ENCODE data around the gene ADGRB2.

Gene ADGRB2

GRCh38 chr1:31717341-31717740 lies 46.8 kb downstream of the ADGRB2 start:
- Histone ChIP-seq H3K4me3 (ENCODE audit: insufficient read length, low read depth) (no peak overlapping the region), H3K27me3 (ENCODE audit: insufficient read depth, insufficient read length) (no peaks in the 10 kb centered on the region), H3K4me1 (ENCODE audit: insufficient read depth, insufficient read length) (peaks cover 35% of the 10 kb centered on the region), H3K9me3 (ENCODE audit: insufficient read depth, low read length) (no peaks in the 10 kb centered on the region), H3K36me3 (ENCODE audit: insufficient read depth, insufficient read length, low read length) (no peaks in the 10 kb centered on the region), H3K9ac (ENCODE audit: insufficient read length, low read depth) (no peak overlapping the region)
- TF ChIP-seq SUZ12 (IDR thresholded peaks at IDR 0.05; ENCODE audit: extremely low read depth, insufficient read depth, insufficient read length) = no peak
- no peak for DNase-seq (ENCODE audit: low read depth, low spot score)

GRCh38 chr1:31715873-31716220 lies 48.3 kb downstream of the ADGRB2 start:
- no peak for DNase-seq (ENCODE audit: low read depth, low spot score)
- peaks cover 36% of the 10 kb centered on the region for H3K4me1 ChIP-seq (ENCODE audit: insufficient read depth, insufficient read length)
- peak overlapping the region; percentile 66 for H3K4me3 ChIP-seq (ENCODE audit: insufficient read length, low read depth)
- H3K9me3 ChIP-seq (ENCODE audit: insufficient read depth, low read length) = no peaks in the 10 kb centered on the region
- H3K36me3 ChIP-seq (ENCODE audit: insufficient read depth, insufficient read length, low read length) = no peaks in the 10 kb centered on the region
- TF ChIP-seq ZNF274 (IDR thresholded peaks at IDR 0.05; ENCODE audit: low read depth, low read length) = no peak
- TF ChIP-seq YY1 (IDR thresholded peaks at IDR 0.05; ENCODE audit: insufficient read depth, insufficient read length) = no peak
- no peak for TF ChIP-seq SUZ12 (IDR thresholded peaks at IDR 0.05; ENCODE audit: extremely low read depth, insufficient read depth, insufficient read length)
- no peaks in the 10 kb centered on the region for H3K27me3 ChIP-seq (ENCODE audit: insufficient read depth, insufficient read length)
- peak overlapping the region; percentile 78 for H3K9ac ChIP-seq (ENCODE audit: insufficient read length, low read depth)

- DNase-seq (ENCODE audit: low read depth, low spot score) = peak; percentile 88
- Histone ChIP-seq H3K9ac (ENCODE audit: insufficient read length, low read depth) (peak overlapping the region; percentile 80), H3K9me3 (ENCODE audit: insufficient read depth, low read length) (no peaks in the 10 kb centered on the region), H3K27me3 (ENCODE audit: insufficient read depth, insufficient read length) (no peaks in the 10 kb centered on the region), H3K4me3 (ENCODE audit: insufficient read length, low read depth) (peak overlapping the region; percentile 66), H3K4me1 (ENCODE audit: insufficient read depth, insufficient read length) (peaks cover 36% of the 10 kb centered on the region), H3K36me3 (ENCODE audit: insufficient read depth, insufficient read length, low read length) (no peaks in the 10 kb centered on the region)
- TF ChIP-seq YY1 (IDR thresholded peaks at IDR 0.05; ENCODE audit: insufficient read depth, insufficient read length) (no peak), ZNF274 (IDR thresholded peaks at IDR 0.05; ENCODE audit: low read depth, low read length) (no peak), SUZ12 (IDR thresholded peaks at IDR 0.05; ENCODE audit: extremely low read depth, insufficient read depth, insufficient read length) (no peak)
Measured at GRCh38 chr1:31715087-31715872, 48.9 kb downstream of the ADGRB2 start.

- H3K4me3 ChIP-seq (ENCODE audit: insufficient read length, low read depth) = peak overlapping the region; percentile 66
- peak; percentile 74 for DNase-seq (ENCODE audit: low read depth, low spot score)
- H3K9ac ChIP-seq (ENCODE audit: insufficient read length, low read depth) = peak overlapping the region; percentile 80
- H3K9me3 ChIP-seq (ENCODE audit: insufficient read depth, low read length) = no peaks in the 10 kb centered on the region
- H3K4me1 ChIP-seq (ENCODE audit: insufficient read depth, insufficient read length) = peaks cover 36% of the 10 kb centered on the region
- TF ChIP-seq ZNF274 (IDR thresholded peaks at IDR 0.05; ENCODE audit: low read depth, low read length) (no peak), SUZ12 (IDR thresholded peaks at IDR 0.05; ENCODE audit: extremely low read depth, insufficient read depth, insufficient read length) (no peak), YY1 (IDR thresholded peaks at IDR 0.05; ENCODE audit: insufficient read depth, insufficient read length) (no peak)
- H3K27me3 ChIP-seq (ENCODE audit: insufficient read depth, insufficient read length) = no peaks in the 10 kb centered on the region
- H3K36me3 ChIP-seq (ENCODE audit: insufficient read depth, insufficient read length, low read length) = no peaks in the 10 kb centered on the region
Measured at GRCh38 chr1:31714442-31715086, 49.6 kb downstream of the ADGRB2 start.

- DNase-seq (ENCODE audit: low read depth, low spot score) = no peak
Measured at GRCh38 chr1:31712630-31713029, 51.5 kb downstream of the ADGRB2 start.

GRCh38 chr1:31712068-31712467 lies 52.1 kb downstream of the ADGRB2 start:
- Histone ChIP-seq H3K9me3 (ENCODE audit: insufficient read depth, low read length) (no peaks in the 10 kb centered on the region), H3K36me3 (ENCODE audit: insufficient read depth, insufficient read length, low read length) (no peaks in the 10 kb centered on the region), H3K4me3 (ENCODE audit: insufficient read length, low read depth) (no peak overlapping the region), H3K4me1 (ENCODE audit: insufficient read depth, insufficient read length) (peaks cover 18% of the 10 kb centered on the region), H3K27me3 (ENCODE audit: insufficient read depth, insufficient read length) (no peaks in the 10 kb centered on the region), H3K9ac (ENCODE audit: insufficient read length, low read depth) (no peak overlapping the region)
- DNase-seq (ENCODE audit: low read depth, low spot score) = no peak
- no peak for TF ChIP-seq SUZ12 (IDR thresholded peaks at IDR 0.05; ENCODE audit: extremely low read depth, insufficient read depth, insufficient read length)
- TF ChIP-seq ZNF274 (IDR thresholded peaks at IDR 0.05; ENCODE audit: low read depth, low read length) = no peak
- TF ChIP-seq YY1 (IDR thresholded peaks at IDR 0.05; ENCODE audit: insufficient read depth, insufficient read length) = no peak

More at GRCh38 chr1:31712630-31713029, 51.5 kb downstream of the ADGRB2 start:
- Histone ChIP-seq H3K4me3 (ENCODE audit: insufficient read length, low read depth) (no peak overlapping the region), H3K4me1 (ENCODE audit: insufficient read depth, insufficient read length) (peaks cover 22% of the 10 kb centered on the region), H3K27me3 (ENCODE audit: insufficient read depth, insufficient read length) (no peaks in the 10 kb centered on the region), H3K9ac (ENCODE audit: insufficient read length, low read depth) (no peak overlapping the region), H3K9me3 (ENCODE audit: insufficient read depth, low read length) (no peaks in the 10 kb centered on the region), H3K36me3 (ENCODE audit: insufficient read depth, insufficient read length, low read length) (no peaks in the 10 kb centered on the region)
- TF ChIP-seq ZNF274 (IDR thresholded peaks at IDR 0.05; ENCODE audit: low read depth, low read length) (no peak), YY1 (IDR thresholded peaks at IDR 0.05; ENCODE audit: insufficient read depth, insufficient read length) (no peak), SUZ12 (IDR thresholded peaks at IDR 0.05; ENCODE audit: extremely low read depth, insufficient read depth, insufficient read length) (no peak)

GRCh38 chr1:31708324-31708723 lies 55.8 kb downstream of the ADGRB2 start:
- peaks cover 24% of the 10 kb centered on the region for H3K4me1 ChIP-seq (ENCODE audit: insufficient read depth, insufficient read length)
- TF ChIP-seq ZNF274 (IDR thresholded peaks at IDR 0.05; ENCODE audit: low read depth, low read length) (no peak), YY1 (IDR thresholded peaks at IDR 0.05; ENCODE audit: insufficient read depth, insufficient read length) (no peak), SUZ12 (IDR thresholded peaks at IDR 0.05; ENCODE audit: extremely low read depth, insufficient read depth, insufficient read length) (no peak)
- H3K36me3 ChIP-seq (ENCODE audit: insufficient read depth, insufficient read length, low read length) = no peaks in the 10 kb centered on the region
- H3K9me3 ChIP-seq (ENCODE audit: insufficient read depth, low read length) = no peaks in the 10 kb centered on the region
- DNase-seq (ENCODE audit: low read depth, low spot score) = no peak
- no peak overlapping the region for H3K9ac ChIP-seq (ENCODE audit: insufficient read length, low read depth)
- no peak overlapping the region for H3K4me3 ChIP-seq (ENCODE audit: insufficient read length, low read depth)
- H3K27me3 ChIP-seq (ENCODE audit: insufficient read depth, insufficient read length) = no peaks in the 10 kb centered on the region
